Left ventricle myocardium superior (tissue), 1 donor: ENCODE results near the gene ITPRID2. TPM values are rescaled to one million over a fixed set of nuclear protein-coding genes. Genes with fewer than 3 reads are reported as not detected.
"Not testable (repeated sequence)": the region's sequence is repeated elsewhere in the genome, so short reads cannot be mapped to it uniquely, and the experiment has no call there.

Experiments used
- ATAC-seq: fragments of 200-7000 bp; cut with Tn5 transposase; one replicate; pipeline ENCODE4 v1.9.1; 2020; ENCODE audit warnings: mild to moderate bottlenecking, moderate library complexity
- DNase-seq: peaks from one replicate; pipeline ENCODE4 v3.0.0-alpha.2; 2020
- intact Hi-C: fragments of 100-400 bp; cut with micrococcal nuclease; formaldehyde crosslinking; loops from one replicate; pipeline ENCODE4 v1.11.0; 2022
- total RNA-seq: library from RNA; stranded (reverse); fragmentation: NEBNext Ultra II Directional; extraction: Animal tissue kit (Norgen Biotek cat#: 25700); gene quantifications from one replicate; pipeline ENCODE4 v1.2.1, GENCODE V29; 2021
- donor health status: DM: no; HTN: yes; CAD: no; lungs with severe emphysema.

The ITPRID2 gene
- total RNA-seq, 1 donor from 2014 or later = 68.4 TPM

DNA sequence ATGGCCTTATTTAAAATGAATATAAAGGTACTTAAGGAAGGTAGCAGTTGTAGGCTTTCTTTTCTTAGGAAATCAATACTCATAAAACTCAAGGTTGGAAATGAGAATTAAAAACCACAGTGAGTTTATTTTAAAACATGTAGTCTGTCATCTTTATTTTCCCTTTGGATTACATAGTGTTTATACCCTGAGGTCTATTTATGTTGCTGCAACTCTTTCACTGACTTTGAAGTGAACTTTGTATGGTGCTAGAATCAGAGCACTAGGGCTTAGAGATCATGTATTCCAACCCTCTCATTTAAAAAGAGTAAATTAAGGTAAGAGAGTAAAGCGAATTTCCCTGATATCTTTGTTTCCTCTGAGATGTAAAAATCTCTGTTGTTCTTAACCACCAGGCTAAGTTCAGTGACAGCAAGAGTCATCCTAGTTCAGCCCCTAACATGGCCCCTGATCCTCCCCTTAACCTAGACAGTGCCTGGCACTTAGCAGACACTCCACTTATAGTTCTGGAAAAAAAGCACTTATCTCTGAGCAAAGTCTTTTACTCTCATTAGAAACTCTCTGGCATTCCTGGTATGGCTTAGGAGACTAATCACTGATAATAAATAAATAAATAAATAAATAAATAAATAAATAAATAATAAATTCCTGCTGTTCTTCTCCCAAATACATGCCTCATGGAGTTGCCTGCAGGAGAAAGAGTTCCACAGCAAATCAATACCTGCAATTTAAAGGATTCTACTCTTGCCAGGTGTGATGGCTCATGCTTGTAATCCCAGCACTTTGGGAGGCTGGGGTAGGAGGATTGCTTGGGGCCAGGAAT lies 61.1 kb downstream of the ITPRID2 start:
- intact Hi-C loops = loop anchor here (10.0 kb wide), 1 partner anchor 208 kb away; no protein-coding TSS in a partner anchor
- DNase-seq (no peak), ATAC-seq (peak; percentile 24)

DNA sequence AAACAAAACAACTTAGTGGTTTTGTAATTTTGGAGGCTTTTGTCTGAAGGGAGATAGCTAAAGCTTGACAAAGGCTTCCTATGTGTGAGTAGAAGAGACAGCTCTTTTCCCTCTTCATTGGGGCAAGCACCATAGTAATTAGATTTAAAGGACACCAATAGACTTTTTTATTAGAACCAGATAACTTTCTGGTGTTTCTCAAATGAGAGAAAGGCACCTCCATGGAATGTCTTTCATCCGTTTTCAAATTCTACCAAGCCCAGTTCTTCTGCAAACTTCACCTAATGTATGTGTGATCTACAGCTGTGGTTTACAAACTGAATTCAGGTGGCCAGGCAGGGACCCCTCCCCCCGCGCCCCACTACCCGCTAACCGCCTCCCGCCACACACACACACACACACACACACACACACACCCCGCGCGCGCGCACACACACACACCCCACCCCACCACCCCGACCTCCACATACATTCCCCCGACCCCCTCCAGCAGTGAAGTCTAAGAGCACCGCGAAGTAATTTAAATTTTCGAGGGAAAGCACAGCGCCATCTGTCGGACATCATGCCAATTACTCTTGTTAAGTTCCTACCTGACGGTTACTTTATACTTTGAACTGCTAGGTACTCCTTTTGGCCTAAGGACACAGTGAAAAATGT lies 62.5 kb downstream of the ITPRID2 start:
- DNase-seq (peak; percentile 44), ATAC-seq (peak; percentile 68)
- intact Hi-C loops = loop anchor here (10.0 kb wide), 1 partner anchor 209 kb away; no protein-coding TSS in a partner anchor

DNA sequence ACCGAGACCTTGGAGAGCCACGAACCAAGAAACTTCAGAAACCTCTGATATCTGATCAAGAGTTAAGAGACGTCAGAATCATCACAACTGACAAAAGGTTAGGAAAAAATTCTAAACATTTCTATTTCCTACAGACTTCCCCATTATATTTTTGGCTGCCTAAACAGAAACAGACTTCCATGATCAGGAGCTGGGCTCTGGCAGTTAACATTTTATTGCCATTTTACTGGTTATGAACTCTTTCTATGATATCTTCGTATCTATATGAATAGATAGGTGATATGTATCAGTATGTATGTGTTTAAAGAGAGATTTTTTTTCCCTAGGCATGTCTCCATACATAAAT lies 63.0 kb downstream of the ITPRID2 start:
- DNase-seq (no peak), ATAC-seq (no peak)
- intact Hi-C loops = loop anchor here (10.0 kb wide), 1 partner anchor 210 kb away; no protein-coding TSS in a partner anchor

DNA sequence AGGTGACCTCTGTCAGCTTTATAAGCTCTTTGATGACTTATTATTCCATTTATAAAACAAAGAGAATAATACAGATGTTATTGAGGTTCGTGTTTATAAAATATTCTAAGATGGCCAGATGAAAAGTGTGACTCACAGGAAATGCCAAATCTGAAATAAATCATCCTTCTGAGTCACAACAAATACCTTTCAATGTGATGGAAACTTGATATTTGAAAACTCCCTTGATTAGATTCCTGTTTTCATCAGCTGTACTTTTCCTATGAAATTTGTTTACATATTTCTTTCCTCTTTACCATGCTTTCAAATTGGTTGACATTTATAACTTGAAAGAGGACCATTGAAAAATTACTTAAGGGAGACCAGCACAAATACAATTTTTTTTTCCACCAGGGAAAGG lies 63.5 kb downstream of the ITPRID2 start:
- intact Hi-C loops = loop anchor here (10.0 kb wide), 1 partner anchor 210 kb away; no protein-coding TSS in a partner anchor
- DNase-seq (no peak), ATAC-seq (no peak)

DNA sequence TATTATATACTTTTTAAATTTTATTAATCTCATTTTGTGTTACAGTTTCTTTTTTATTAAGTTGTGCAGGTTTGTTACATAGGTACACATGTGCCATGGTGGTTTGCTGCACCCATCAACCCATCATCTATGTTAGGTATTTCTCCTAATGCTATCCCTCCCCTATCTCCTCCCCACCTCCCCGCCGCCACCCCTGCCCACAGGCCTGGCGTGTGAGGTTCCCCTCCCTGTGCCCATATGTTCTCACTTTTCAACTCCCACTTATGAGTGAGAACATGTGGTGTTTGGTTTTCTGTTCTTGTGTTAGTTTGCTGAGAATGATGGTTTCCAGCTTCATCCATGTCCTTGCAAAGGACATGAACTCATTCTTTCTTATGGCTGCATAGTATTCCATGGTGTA lies 64.3 kb downstream of the ITPRID2 start:
- intact Hi-C loops = loop anchor here (10.0 kb wide), 1 partner anchor 211 kb away; no protein-coding TSS in a partner anchor
- ATAC-seq, DNase-seq: not testable (repeated sequence)

DNA sequence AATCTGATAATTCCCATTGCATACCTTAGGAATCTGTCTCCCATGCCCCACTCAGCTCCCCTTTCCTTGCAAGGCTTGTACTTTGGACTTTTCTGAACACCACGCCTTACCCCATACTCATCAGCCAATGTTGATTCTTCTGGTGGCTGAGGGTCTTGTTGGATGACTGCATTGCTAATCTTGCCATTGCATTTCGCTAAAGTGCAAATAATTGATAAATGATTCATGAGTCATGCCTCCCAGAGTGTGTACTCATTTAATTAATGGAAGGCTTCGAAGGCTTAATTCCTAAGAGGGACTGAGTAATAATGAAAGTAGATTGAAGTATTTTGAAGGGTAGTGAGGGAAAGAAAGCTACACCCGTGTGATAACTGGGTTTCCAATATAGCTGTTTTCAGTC lies 66.1 kb downstream of the ITPRID2 start:
- DNase-seq = no peak
- no peak for ATAC-seq
- intact Hi-C loops = loop anchor here (10.0 kb wide), 1 partner anchor 213 kb away; no protein-coding TSS in a partner anchor

DNA sequence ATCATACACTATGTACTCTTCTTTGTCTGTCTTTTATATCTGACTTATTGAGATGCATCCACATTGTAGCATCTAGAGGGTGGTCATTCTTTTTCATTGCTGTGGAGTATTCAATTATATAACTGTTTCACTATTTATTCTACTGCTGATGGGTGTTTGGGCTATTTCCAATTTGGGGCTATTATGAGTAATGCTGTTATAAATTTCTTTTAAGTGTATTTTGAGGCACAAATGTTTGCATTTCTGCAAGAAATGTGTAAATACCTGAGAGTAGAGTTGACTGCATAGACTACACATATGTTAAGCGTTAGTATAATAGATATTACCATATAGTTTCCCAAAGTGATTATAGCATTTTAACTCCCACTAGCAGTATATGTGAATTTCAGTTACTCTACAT lies 67.2 kb downstream of the ITPRID2 start:
- ATAC-seq (no peak), DNase-seq (no peak)
- intact Hi-C loops = loop anchor here (10.0 kb wide), 1 partner anchor 214 kb away; no protein-coding TSS in a partner anchor

DNA sequence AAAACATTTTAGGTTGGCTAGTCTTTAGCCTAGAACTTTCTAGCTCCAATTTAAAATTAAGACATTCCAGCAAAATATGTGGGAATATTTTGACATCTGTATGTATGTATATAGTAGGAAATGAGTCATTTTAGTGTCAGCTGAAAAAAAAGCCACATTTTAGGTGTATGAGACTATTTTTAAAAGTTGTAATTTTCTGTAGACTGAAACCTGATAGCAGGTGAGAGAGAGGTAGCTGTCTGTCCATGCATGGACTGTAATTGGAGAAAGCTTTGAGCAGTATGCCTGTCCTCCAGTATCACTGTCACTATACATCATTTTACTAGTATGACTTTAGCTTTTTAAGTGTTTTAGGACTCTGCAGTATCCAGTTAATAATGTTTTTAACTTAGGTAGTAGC lies 68.0 kb downstream of the ITPRID2 start:
- ATAC-seq (no peak), DNase-seq (no peak)
- intact Hi-C loops = loop anchor here (10.0 kb wide), 1 partner anchor 215 kb away; no protein-coding TSS in a partner anchor

DNA sequence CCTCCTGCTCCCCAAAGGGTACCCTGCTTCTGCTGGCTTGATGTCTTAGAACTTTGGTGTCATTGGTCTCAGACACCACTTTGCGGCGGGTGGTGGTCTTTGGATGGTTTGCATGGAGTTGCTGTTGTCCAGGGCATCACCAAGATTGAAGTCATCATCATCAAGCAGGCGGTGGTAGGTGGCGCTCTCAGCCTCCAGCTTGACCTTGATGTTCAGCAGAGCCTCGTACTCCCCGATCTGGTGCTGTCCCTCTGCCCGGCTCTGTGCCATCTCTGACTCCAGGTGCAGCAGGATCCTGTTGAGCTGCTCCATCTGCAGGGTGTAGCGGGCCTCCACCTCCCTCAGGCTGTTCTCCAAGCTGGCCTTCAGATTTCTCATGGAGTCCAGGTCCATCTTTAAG lies 69.6 kb downstream of the ITPRID2 start:
- DNase-seq, intact Hi-C loops: not testable (repeated sequence)

DNA sequence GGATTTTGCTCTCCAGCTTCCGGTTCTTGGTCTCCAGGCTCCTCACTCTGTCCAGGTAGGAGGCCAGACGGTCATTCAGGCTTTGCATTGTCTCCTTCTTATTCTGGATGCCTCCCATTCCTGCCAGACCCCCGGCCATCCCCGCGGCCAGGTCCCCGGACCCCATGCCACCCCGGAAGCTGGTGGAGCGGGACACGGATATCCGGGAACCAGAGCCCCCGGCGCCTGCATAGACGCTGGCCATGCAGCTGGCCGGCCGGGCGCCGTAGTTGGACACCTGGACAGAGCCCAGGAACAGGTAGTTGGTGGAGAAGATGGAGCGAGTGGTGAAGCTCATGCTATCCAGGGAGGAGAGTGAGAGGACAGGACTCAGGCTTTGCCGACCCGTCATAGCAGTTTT lies 70.6 kb downstream of the ITPRID2 start:
- DNase-seq (no peak), ATAC-seq (no peak)
- intact Hi-C loops = no loop called here

More for the DNA sequence above, 69.6 kb downstream of the ITPRID2 start:
- not testable (repeated sequence) for ATAC-seq

DNA sequence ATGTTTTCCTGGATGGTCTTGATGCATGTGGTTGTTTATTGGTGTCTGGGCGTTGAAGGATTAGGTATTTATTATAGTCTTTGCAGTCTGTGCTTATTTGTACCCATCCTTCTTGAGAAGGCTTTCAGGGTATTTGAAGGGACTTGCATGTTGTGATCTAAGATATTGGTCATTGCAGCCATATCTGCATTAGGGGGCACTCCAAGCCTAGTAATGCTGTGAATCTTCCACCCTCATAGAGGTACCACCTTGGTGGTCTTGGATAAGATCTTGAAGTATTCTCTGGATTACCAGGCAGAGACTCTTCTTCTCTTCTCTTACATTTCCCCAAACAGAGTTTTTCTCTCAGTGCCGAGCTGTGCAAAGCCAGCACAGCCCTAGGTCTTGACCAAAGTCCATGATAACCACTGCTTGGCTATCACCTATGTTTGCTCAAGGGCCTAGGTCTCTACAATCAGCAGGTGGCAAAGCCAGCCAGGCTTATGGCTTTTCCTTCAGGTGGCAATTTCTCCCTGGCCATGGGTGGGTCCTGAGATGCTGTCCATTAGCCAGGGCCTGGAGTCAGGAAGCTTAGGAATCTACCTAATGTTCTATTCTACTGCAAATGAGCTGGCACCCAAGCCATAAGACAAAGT lies 78.7 kb downstream of the ITPRID2 start:
- intact Hi-C loops = no loop called here
- ATAC-seq (no peak), DNase-seq (no peak)

DNA sequence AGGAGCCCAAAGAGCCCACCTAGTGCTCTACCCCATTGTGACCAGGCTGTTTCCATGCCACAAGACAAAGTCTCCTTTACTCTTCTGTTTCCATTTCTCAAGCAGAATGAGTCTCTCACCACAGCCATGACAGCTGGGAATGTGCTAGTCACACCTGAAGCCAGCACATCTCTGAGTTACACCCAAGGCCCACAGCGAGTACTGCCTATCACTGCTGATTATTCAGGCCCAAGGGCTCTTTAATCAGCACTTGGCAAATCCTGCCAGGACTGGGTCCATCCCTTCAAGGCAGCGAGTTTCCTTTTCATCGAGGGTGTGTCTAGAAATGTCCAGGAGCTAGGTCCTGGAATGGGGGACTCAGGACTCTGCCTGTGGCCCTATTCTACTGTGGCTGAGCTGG lies 79.5 kb downstream of the ITPRID2 start:
- ATAC-seq (no peak), DNase-seq (no peak)
- intact Hi-C loops = no loop called here

DNA sequence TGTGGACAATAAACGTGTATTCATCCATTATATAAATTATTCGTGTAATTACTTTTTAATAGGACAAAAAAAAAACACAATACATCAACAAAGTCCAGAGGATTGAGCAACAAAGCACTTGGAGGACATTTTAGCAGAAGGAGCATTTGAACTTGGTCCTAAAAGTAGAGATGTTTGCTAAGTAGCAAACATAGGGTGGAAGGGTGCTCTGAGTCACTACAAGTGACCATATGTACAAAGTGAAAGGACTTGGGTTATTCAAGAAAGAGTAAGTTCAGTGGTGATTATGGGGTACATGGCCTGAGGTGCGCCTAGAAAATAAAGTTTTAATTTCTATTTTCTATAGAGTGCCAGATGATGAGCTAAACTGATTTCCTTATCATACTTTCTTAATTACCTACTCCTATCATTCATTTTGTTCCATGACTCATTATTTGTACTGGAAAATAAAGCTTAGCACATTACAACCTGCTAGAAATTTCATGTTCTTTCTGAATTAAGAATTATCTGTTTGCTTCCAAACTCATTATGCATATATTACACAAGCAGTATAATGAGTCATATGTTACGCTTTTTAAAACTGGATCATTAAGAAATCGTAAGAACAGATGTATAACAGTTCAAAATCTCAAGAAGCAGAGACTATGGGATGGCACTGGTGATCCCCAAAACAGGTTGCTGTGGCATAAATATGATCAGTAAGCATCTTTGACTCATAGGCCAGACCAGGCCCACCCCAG lies 81.1 kb downstream of the ITPRID2 start:
- DNase-seq = no peak
- intact Hi-C loops = no loop called here
- no peak for ATAC-seq

DNA sequence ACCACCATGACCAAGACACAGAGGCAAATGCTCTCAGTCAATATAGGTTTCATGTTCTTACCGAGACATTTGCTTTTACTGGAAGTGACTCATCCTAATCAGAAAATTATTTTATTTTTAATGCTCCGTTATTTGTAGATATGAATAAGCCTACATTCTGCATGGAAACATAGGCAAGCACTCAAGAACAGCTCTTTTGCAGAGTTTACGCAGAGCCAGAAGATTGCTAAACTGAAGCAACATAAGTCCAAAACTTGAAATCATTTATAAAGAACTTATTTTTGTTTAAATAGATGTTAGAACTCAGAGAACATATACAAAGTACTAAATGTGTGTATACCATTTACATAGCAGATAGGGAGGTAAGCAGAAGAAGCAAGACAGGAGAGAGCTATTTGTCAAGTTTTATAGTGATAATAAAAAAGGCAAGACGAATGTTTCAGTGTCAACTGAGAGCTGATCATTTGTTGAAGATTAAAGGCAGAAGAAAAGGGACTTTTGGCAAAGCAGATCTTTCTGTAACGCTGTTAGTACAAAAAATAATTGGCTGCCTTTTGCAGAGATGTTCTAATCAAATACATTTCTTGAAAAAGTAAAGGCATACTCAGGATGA lies 81.7 kb downstream of the ITPRID2 start:
- no peak for DNase-seq
- ATAC-seq = no peak
- intact Hi-C loops = no loop called here

DNA sequence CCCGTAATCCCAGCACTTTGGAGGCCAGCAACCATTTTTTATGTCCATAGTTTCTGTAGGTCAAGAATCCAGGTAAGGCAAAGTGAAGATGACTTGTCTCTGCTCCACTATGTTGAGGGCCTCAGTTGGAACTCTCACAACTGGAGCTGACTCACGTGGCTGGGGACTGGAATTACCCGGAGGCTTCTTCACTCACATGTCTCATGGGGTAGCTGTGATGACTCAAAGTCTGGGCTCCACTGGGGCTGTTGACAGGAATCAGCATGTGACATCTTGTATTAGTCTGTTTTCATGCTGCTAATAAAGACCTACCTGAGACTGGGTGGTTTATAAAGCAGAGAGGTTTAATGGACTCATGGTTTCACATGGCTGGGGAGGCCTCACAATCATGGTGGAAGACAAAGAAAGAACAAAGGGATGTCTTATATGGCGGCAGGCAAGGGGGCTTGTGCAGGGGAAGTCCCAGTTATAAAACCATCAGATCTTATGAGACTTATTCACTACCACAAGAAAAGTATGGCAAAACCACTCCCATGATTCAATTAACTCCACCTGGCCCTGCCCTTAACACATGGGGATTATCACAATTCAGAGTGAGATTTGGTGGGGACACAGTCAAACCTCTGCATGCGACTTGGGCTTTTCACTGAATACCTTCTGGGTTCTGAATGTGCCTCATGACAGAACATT lies 86.3 kb downstream of the ITPRID2 start:
- DNase-seq (no peak), ATAC-seq (no peak)
- intact Hi-C loops = no loop called here

DNA sequence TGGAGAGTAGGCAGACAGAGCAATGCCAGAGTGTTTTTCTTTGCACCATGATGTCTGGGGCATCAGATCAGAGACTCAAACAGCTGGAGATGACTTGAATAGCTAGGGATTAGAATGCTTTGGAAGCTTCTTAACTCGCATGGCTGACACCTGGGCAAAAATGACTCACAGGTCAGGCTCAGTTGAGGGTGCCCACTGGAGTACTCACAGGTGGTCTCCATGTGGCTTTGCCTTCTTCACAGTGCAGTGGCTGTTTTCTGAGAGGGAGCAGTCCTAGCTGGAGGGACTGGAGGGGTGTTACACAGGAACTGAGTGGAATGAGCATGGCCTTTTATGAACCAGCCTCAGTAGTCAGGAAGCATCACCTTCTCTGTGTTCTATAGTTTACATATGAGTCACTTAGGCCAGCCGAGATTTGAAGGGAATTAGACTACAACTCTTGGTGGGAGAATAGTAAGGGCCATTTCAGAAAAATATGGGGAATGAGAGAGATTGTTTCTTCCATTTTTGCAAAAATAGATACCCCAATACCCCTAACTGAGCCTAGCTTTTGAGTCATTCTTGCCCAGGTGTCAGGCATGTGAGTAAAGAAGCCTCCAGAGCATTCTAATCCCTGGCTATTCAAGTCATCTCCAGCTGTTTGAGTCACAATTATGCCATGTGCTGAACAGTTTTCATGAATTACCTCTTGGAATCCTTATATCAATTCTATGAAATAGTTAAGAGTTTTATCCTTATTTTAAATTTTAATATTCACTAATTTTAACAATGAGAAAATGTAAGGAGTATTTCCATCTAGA lies 87.0 kb downstream of the ITPRID2 start:
- DNase-seq = no peak
- no peak for ATAC-seq
- intact Hi-C loops = no loop called here
